Measurements from ENCODE around the gene ANO6.

The ANO6 gene

DNA sequence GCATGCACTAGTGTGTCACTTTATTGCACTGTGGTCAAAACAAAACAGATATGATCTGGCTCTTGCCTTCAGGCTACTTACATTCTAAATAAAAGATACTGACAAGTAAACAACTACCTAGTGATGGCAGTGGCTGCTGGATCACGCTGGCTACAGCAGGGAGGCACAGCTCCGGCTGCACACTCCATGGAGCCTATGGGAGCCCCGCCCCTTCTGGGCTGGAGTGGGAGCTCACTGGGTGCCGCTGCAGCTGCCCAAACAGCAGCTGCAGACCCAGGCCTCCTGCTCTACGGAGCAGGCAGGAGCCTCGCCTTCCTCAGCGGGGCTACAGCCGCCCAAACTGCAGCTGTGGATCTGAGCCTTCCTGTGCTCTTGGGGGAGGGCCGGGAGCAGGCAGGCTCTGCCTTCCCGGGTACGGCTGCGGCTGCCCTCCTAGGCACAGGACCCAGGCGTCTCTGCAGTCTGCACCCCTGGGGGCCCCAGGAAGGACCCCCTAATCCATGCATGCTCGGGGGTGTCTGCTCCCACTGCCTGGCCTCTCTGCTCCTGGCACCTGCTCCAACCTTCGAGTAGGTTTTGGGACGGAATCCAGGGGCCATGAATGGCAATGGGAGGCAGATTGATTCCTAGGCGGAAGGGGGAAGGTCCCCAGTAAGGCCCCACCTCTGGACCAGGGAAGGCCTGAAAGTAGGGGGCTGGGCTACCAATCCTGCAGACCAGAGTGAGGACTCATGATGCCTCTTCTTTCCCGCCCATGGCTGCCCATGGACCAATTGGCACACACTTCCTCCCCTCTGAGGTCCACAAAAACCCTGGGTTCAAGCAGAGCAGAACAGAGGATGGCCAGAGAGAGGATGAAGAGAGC, 253.1 kb downstream of the ANO6 start:
- DNase-seq = no peak

- no peak for DNase-seq
Observed at GRCh38 chr12:45469902-45470301, 254.0 kb downstream of the ANO6 start.

- DNase-seq = no peak
Observed at GRCh38 chr12:45473636-45474035, 257.7 kb downstream of the ANO6 start.

- DNase-seq = no peak
Observed at GRCh38 chr12:45475594-45475993, 259.7 kb downstream of the ANO6 start.

DNA sequence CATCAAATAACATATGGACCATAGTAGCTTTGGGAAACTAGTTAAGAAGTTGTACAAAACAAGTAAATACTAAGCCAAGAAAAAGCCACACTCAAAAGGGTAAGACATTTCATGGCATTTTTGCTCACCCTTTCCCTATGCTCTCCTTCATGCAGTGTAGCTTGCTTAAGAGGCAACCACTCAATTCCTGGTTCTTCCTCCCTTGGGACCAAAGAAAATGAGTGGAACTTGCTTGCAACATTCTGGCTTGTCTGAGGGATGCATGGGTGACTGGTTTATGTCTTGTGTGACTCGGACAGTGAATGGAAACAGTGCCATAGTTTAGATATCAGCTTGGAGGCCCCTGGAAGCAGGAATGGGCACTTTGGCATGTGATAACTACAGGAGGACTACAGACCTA, 261.6 kb downstream of the ANO6 start:
- no peak for DNase-seq

- DNase-seq = no peak
Observed at GRCh38 chr12:45478931-45479330, 263.0 kb downstream of the ANO6 start.

DNA sequence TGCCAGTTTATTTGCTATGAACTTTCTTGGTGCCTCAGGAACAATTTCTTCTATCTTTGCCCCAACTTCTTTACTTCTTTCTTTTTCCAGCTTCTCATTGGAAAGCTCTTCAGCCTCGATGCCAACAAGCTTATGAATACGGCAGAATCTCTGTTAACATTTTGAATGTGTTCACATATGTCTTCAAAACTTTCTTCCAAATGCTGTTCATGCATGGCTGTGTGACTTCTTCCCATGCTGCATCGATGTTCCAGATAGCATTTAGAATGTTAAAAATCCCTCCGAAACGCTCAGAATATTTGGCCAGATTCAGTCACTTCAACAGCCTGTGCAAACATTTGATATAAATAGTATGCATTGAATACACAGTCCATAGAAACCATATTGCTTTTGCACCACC, 265.9 kb downstream of the ANO6 start:
- no peak for DNase-seq

DNA sequence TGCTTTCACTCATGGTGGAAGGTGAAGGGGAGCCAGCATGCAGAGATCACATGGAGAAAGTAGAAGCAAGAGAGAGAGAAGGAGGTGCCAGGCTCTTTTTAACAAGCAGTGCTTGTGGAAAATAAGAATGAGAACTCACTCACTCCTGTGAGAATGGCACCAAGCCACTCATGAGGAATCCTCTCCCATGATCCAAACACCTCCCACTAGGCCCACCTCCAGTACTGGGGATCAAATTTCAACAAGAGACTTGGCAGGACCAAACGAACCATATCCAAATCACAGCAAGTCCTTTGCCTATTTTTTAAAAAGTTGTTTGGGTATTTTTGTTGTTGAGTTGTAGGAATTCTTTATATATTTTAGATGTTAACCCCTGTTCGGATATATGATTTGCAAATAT, 267.7 kb downstream of the ANO6 start:
- no peak for DNase-seq

Data from activated CD4-positive, alpha-beta T cell treated with anti-CD3 and anti-CD28 coated beads for 48 hours (primary cell).